Activated naive CD8-positive, alpha-beta T cell (primary cell): ENCODE results near the gene LYSMD1.

Source experiments
- H3K27ac Mint-ChIP-seq: one replicate; pipeline ENCODE4 v1.8.0; 2021; ENCODE audit warnings: mixed read lengths
- H3K27me3 Mint-ChIP-seq: one replicate; pipeline ENCODE4 v1.8.0; 2021; ENCODE audit warnings: mixed read lengths
- H3K36me3 Mint-ChIP-seq: one replicate; pipeline ENCODE4 v1.8.0; 2021; ENCODE audit warnings: mixed read lengths
- H3K4me1 Mint-ChIP-seq: one replicate; pipeline ENCODE4 v1.8.0; 2021; ENCODE audit warnings: low read depth, mixed read lengths
- H3K4me3 Mint-ChIP-seq: one replicate; pipeline ENCODE4 v1.8.0; 2021; ENCODE audit warnings: mild to moderate bottlenecking, mixed read lengths
- H3K9me3 Mint-ChIP-seq: one replicate; pipeline ENCODE4 v1.8.0; 2021; ENCODE audit warnings: low read depth, mixed read lengths

Gene LYSMD1

DNA sequence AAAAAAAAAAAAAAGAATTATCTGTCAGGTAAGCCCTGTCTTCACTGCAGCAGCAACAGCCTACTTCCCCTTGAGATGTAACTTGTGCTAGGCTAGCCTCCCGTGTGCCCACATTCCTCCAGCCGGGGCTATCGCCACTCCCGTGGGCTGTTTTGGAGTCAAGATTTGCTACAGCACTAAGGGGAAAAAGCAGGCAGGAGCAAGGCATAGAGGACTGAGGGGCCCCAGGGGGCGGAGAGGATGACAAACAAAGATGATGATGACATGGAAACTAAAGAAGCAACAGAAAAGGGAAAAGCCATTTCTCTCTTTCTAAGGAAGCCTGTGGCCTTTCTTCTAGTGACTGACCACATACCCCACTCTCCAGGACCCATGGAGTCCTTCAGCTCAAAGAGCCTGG lies 7.4 kb downstream of the LYSMD1 start:
- peak overlapping the region; percentile 98 for H3K4me3 Mint-ChIP-seq
- no peaks in the 10 kb centered on the region for H3K9me3 Mint-ChIP-seq
- H3K4me1 Mint-ChIP-seq = peaks cover 51% of the 10 kb centered on the region
- peak overlapping the region; percentile 100 for H3K27ac Mint-ChIP-seq
- no peaks in the 10 kb centered on the region for H3K27me3 Mint-ChIP-seq
- H3K36me3 Mint-ChIP-seq = peaks cover 19% of the 10 kb centered on the region

DNA sequence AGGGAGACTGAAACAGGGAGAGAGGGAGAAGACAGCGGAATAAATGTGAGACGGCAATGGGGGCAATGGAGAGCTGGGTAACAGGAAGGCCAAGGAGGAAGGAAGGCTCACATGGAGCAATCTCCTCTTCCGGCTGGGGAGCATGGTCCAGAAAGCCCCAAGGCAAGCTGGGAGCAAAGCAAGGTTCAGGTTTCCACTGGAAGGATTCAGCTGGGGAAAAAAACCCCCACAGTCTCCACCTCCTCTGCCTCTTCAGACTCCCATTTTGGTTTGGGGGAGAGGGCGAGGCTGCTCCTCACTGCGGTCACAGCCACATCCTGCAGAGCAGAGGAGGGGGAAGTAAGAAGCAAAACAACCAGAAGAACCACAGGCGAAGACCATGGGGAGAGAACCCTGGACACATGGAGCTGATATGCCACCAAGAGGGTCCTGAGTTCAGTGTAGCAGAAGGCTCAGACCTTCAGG lies 8.6 kb downstream of the LYSMD1 start:
- peaks cover 19% of the 10 kb centered on the region for H3K36me3 Mint-ChIP-seq
- no peaks in the 10 kb centered on the region for H3K27me3 Mint-ChIP-seq
- peak overlapping the region; percentile 100 for H3K27ac Mint-ChIP-seq
- no peaks in the 10 kb centered on the region for H3K9me3 Mint-ChIP-seq
- H3K4me3 Mint-ChIP-seq = peak overlapping the region; percentile 98
- H3K4me1 Mint-ChIP-seq = peaks cover 43% of the 10 kb centered on the region

- Mint-ChIP-seq H3K27ac (peak within 1 kb of the TSS; percentile 100), H3K27me3 (no peaks in the 10 kb centered on the region), H3K9me3 (no peaks in the 10 kb centered on the region), H3K36me3 (peaks cover 14% of the 10 kb centered on the region), H3K4me1 (peaks cover 37% of the 10 kb centered on the region), H3K4me3 (peak within 1 kb of the TSS; percentile 98)
These were observed 9.2 kb downstream of the LYSMD1 start, which contains the start of gene TNFAIP8L2 for GRCh38 chr1:151156515-151156819. TNFAIP8L2 (plus strand) TSS chr1:151156649; CDS start chr1:151158698, 2,049 bp downstream.

- H3K27ac Mint-ChIP-seq = no peak overlapping the region
- no peaks in the 10 kb centered on the region for H3K27me3 Mint-ChIP-seq
- H3K4me3 Mint-ChIP-seq = peak overlapping the region; percentile 97
- H3K4me1 Mint-ChIP-seq = peaks cover 12% of the 10 kb centered on the region
- H3K9me3 Mint-ChIP-seq = no peaks in the 10 kb centered on the region
- H3K36me3 Mint-ChIP-seq = no peaks in the 10 kb centered on the region
These were observed 18.0 kb downstream of the LYSMD1 start for GRCh38 chr1:151147665-151148064.

DNA sequence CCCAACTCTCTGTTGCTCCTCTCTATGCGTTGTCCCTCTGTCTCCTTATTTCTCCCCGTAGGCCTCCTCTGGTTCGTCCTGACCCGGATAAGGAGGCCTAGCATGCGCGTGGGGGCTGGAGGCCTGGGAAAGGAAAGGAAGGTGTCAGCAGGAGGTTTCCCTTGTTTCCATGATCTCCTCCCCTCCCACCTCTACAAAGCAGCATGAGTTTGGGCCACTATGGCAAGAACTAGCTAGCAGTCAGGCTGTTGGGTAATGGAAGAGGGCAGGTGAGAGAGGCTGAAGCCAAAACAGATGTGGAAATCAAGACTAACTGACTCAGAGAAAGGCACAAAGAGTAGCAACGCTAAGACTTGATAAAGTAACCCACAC lies 18.6 kb downstream of the LYSMD1 start:
- H3K4me3 Mint-ChIP-seq = peak overlapping the region; percentile 97
- H3K27ac Mint-ChIP-seq = peak overlapping the region; percentile 34
- H3K9me3 Mint-ChIP-seq = no peaks in the 10 kb centered on the region
- H3K27me3 Mint-ChIP-seq = no peaks in the 10 kb centered on the region
- H3K36me3 Mint-ChIP-seq = no peaks in the 10 kb centered on the region
- peaks cover 12% of the 10 kb centered on the region for H3K4me1 Mint-ChIP-seq

DNA sequence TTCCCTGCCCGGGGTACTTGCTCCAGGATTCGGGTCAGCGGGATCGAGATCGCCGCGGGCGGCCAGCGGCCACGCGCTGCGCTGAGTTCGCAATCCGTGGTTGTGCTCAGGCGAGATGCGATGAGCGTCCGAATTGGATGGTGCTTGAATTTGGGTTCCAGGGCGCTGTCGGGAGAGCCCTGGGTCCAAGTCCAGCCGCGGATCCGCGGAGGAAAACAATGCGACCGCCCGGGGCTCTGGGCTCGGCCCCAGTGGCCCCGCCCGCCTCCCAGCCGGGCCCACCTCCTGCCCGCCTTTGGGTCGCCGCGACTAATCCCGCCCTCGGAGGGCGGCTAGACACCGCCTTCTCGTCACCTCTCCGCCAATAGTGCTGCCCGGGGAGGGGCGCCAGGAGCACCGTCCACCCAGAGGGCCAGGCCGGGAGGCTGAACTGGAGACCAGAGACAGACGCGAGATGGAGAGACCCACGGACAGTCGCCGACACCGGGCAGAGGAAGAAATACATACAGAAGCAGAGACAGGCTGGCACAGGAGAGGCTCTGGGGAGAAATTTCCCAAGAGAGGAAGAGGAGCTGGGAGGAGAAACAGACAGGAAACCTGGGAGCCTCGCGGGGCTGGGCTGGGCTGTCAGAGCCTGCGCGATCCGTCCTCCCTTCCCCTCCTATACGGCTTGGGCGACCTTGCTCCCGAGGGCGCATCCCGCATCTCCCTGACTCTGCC lies 19.1 kb downstream of the LYSMD1 start, which contains the start of gene SEMA6C:
SEMA6C (minus strand) TSS at position 220 of the 720 bp plus-strand sequence. CDS start 4,010 bp downstream, outside the sequence.
- H3K4me3 Mint-ChIP-seq = peak within 1 kb of the TSS; percentile 97
- H3K36me3 Mint-ChIP-seq = no peaks in the 10 kb centered on the region
- H3K27ac Mint-ChIP-seq = peak within 1 kb of the TSS; percentile 89
- H3K9me3 Mint-ChIP-seq = no peaks in the 10 kb centered on the region
- H3K27me3 Mint-ChIP-seq = no peaks in the 10 kb centered on the region
- H3K4me1 Mint-ChIP-seq = peaks cover 12% of the 10 kb centered on the region

DNA sequence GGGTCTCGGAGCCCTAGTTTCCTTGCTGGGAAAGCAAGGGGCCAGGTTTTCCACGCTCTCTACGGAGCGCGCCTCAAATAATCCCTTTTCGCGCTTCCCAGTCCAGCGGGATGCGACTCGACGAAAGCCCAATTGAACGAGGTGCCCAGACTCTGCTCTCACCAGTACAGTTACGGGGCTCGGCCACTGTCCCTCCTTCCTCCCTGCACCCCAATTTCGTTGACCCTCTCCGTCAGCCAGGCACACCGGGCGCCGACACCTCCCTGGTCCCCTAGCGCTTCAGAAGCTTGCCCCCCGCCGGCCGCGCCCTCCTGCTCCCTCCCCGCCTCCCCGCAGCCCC lies 19.7 kb downstream of the LYSMD1 start:
- Mint-ChIP-seq H3K27me3 (no peaks in the 10 kb centered on the region), H3K36me3 (no peaks in the 10 kb centered on the region), H3K4me3 (peak overlapping the region; percentile 97), H3K4me1 (peaks cover 12% of the 10 kb centered on the region), H3K27ac (peak overlapping the region; percentile 83), H3K9me3 (no peaks in the 10 kb centered on the region)

GRCh38 chr1:151145304-151146071 lies 20.2 kb downstream of the LYSMD1 start:
- Mint-ChIP-seq H3K27ac (no peak overlapping the region), H3K27me3 (no peaks in the 10 kb centered on the region), H3K9me3 (no peaks in the 10 kb centered on the region), H3K4me1 (peaks cover 12% of the 10 kb centered on the region), H3K4me3 (peak overlapping the region; percentile 97), H3K36me3 (no peaks in the 10 kb centered on the region)

DNA sequence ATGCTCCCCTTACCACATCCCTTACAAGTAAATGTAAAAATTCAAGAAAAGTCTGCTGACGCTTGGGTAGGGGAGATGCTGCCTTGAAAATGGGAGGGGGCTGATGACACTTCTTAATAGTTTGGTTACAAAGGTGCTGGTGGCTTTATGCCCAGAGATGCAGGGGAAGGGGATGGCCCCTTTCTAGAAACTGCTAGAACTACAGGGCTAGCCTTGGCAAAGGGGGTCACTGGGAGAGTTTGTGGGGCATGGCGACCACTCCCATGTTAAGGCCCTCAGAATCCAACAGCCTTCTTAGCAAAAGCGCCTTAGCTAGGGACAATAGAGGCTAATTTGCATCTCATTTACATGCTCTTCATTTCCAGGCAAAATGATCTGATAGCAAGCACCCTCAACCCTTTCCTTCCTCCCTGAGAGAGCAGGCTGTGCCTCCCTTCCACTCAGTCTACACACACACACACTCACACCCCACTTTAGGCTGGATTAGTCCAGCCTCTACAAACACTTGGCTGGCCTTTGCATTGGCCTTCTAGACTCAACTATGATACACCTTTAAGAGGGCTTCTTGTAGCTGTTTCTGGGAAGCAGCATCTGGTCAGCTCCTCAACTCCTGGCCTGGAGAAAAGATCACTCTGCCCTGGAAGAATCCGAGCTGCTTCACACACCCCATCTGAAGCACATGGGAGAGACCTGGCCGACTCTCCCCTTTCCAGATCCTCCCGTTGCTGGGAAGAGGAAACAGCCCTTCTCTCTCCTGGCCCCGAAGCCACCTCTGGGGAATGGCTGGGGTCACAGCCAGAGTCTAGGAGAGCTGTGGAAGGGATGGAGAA lies 21.0 kb downstream of the LYSMD1 start:
- peaks cover 12% of the 10 kb centered on the region for H3K4me1 Mint-ChIP-seq
- H3K9me3 Mint-ChIP-seq = no peaks in the 10 kb centered on the region
- H3K36me3 Mint-ChIP-seq = no peaks in the 10 kb centered on the region
- H3K27ac Mint-ChIP-seq = no peak overlapping the region
- H3K4me3 Mint-ChIP-seq = no peak overlapping the region
- H3K27me3 Mint-ChIP-seq = no peaks in the 10 kb centered on the region

- no peak overlapping the region for H3K4me3 Mint-ChIP-seq
- H3K4me1 Mint-ChIP-seq = peaks cover 12% of the 10 kb centered on the region
- no peak overlapping the region for H3K27ac Mint-ChIP-seq
- H3K36me3 Mint-ChIP-seq = no peaks in the 10 kb centered on the region
- no peaks in the 10 kb centered on the region for H3K9me3 Mint-ChIP-seq
- H3K27me3 Mint-ChIP-seq = no peaks in the 10 kb centered on the region
These were observed 21.7 kb downstream of the LYSMD1 start for GRCh38 chr1:151143986-151144385.

DNA sequence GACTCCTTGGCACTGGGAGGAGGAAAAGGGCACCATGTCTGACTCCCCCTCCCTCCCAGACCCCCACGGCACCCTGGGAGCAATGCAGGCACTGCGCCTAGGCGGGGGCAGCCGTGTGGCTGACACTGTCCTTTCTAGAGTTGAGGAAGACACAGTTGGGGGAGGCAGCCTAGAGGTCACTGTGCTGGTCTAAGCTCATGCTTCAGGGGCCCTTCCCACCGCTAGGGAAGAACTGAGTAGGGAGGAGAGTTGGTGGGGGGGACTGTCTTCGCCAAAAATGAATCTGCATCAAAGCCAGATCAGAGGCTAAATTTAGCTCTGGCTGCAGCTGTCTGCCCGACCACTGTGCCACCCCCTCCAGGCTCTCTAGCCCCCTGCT lies 22.7 kb downstream of the LYSMD1 start:
- Mint-ChIP-seq H3K27me3 (no peaks in the 10 kb centered on the region), H3K27ac (no peak overlapping the region), H3K9me3 (no peaks in the 10 kb centered on the region), H3K4me1 (peaks cover 12% of the 10 kb centered on the region), H3K36me3 (no peaks in the 10 kb centered on the region), H3K4me3 (no peak overlapping the region)

DNA sequence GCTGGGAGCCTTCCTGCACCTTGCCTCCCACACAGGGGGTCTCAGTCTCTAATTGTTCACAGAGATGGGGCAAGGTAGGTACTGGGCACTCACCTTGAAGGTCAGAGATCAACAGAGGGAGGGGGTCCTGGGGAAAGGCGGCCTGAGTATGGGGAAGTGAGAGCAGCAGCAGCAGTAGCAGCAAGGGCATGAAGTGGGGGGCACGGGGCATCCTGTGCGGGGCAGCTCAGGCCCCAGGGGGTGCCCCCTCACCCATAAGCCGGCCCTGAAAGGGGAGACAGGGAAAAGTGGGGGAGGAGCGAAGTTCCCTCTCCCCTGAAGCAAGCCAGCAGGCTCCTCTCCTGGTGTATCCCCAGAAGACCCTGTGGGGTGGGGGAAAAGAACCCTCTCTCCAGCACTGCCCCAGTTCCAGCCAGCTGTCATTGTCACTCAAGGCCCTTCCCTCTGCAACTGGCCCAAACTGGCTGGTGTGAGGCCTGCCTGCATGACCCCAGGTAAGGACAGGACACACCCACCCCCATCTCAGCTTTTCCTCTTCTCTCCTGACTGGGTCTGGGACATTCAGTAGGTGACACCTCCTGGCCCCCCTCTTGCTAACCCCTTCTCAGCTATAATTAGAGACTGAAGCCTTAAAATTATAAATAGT lies 23.2 kb downstream of the LYSMD1 start:
- no peaks in the 10 kb centered on the region for H3K36me3 Mint-ChIP-seq
- no peaks in the 10 kb centered on the region for H3K27me3 Mint-ChIP-seq
- H3K4me3 Mint-ChIP-seq = no peak overlapping the region
- H3K4me1 Mint-ChIP-seq = peaks cover 12% of the 10 kb centered on the region
- H3K27ac Mint-ChIP-seq = no peak overlapping the region
- H3K9me3 Mint-ChIP-seq = no peaks in the 10 kb centered on the region

- H3K4me3 Mint-ChIP-seq = no peak overlapping the region
- no peaks in the 10 kb centered on the region for H3K27me3 Mint-ChIP-seq
- H3K4me1 Mint-ChIP-seq = peaks cover 2% of the 10 kb centered on the region
- H3K27ac Mint-ChIP-seq = no peak overlapping the region
- no peaks in the 10 kb centered on the region for H3K36me3 Mint-ChIP-seq
- H3K9me3 Mint-ChIP-seq = no peaks in the 10 kb centered on the region
These were observed 27.9 kb downstream of the LYSMD1 start for GRCh38 chr1:151137789-151138188.

GRCh38 chr1:151135433-151136385 lies 30.0 kb downstream of the LYSMD1 start:
- Mint-ChIP-seq H3K9me3 (no peaks in the 10 kb centered on the region), H3K27me3 (no peaks in the 10 kb centered on the region), H3K4me3 (no peak overlapping the region), H3K27ac (no peak overlapping the region), H3K4me1 (peaks cover 12% of the 10 kb centered on the region), H3K36me3 (no peaks in the 10 kb centered on the region)
